GM18873 (cell line): ENCODE data around the gene RAB3IL1.

ENCODE experiments used
- ATAC-seq: cut with Tn5 transposase; IDR thresholded peaks from one replicate; pipeline ENCODE4 v1.9.1; 2021; ENCODE audit warnings: mild to moderate bottlenecking, moderate library complexity, moderate number of reproducible peaks; ENCODE audit not compliant: unreplicated experiment, low FRiP score

The RAB3IL1 gene

DNA sequence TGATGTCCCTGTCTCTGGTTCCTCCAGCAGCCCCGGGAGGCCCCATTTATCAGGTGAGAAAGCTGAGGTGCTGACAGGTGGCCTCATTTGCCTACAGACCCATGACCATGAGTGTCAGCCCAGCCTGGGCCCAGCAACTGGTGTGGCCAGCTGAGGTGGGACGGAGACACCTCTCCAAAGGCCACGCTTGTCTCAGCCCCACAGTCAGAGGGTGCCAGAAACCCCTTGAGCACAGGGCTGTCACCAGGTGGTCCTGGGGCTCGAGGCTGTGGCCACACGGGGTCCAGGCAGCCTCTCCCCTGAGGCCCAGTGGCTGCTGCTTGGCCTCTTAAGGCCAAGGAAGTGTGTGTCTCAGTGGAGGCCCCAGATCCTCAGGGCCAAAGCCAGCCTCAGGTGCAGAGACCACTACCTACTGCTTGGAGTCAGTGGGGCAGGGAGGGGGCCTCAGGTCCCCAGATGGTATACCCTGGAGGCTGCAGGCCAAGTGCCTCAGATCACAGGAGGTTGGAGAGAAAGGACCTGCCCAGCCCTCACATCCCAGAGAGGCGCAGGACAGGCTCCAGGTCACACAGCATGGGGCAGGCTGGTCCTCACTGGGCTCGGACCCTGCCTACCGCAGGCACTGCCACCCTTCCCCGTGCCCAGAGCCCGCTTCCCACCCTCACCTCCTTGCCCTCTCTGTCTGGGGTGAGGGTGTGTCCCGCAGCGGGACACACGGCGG lies 11.4 kb downstream of the RAB3IL1 start:
- ATAC-seq: no peak

DNA sequence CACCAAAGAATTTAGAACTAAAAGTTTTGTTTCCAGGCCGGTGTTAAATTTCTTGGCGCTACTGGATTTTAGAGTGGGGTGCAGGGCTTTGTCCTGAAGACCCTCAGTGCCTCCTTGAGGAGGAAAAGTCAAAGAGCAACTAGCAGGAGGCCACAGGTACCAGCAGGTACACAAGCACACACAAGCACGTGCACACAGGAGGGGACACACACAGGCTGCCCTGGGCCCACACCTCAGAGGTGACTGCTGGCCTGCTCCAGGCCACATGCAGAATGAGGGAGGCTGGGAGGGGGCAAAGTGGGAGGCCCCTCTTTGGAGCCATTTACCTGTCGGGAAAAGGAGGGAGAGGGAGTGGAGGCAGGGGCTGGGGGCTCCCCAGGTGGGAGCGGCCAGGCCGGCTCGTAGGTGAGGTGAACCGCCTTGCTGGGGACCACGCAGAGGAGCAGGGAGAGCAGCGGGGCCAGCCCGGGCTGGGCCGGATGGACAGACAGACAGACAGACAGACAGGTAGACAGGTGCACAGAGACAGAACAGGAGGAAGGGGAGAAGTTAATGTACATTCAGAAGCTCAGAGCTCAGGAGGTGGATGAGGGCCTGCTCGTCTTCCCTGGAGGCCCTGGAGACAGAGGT lies 12.2 kb downstream of the RAB3IL1 start:
- no peak for ATAC-seq

DNA sequence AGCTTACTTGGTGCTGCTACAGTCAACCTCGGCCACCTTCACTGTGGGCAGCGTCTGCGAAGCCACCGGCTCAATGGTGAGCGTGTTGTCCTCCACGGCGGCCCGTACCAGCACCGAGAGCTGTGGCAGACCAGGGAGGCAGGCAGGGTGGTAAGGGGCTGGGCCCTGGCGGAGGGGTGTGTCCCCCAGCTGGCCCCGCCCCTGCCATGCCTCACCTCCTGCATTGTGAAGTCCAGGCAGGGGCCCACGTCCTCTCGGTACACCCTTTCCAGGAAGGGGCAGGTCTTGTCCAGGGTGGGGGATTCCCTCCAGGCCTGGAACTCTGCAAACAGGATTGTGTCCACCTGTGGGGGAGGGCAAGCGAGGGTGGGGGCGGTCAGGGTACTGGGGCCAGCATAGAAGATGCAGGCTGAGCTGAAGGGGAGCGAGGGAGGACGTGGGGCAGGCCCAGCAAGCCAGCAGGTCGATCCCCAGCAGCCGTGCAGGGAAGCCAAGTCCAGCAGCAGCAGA lies 12.8 kb downstream of the RAB3IL1 start:
- ATAC-seq: no peak

- no peak for ATAC-seq
These were observed 13.5 kb downstream of the RAB3IL1 start for GRCh38 chr11:61903845-61904244.

DNA sequence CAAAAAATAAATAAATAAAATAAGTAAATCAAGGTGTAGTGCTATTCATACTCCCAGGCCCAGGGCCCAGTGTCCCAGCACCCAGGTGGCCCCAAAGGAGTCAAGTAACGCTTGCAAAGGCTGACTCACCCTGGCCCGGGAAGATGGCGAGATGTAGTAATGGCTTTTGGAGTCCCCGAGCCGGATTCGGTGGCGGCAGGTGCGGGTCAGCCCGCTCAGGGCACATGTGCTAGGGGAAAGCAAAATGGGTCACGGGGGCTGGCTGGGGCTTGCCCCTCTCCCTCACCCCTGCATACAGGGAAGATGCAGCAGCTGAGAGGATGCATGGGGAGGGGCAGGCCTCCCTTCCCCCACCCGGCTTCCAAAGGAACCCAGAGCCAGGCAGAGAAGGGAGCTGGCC lies 15.1 kb downstream of the RAB3IL1 start:
- ATAC-seq: no peak

DNA sequence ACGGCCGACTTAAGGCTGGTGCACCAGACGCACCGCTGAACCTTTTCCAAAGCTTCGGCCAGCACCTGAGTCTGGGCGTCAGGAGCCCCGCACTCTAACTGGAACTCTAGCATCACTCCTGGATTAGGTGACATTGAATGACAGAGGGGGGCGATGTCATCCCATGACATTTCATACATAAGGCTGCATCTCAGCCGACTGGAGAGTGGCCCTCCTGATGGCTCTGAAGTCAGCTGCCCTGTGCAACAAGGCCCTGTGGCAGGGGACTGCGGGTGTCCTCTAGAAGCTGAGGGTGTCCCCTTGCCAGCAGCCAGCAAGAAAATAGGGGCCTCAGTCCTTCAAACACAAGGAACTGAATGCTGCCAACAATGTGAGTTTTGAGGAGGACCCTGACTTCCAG lies 16.0 kb downstream of the RAB3IL1 start:
- no peak for ATAC-seq

DNA sequence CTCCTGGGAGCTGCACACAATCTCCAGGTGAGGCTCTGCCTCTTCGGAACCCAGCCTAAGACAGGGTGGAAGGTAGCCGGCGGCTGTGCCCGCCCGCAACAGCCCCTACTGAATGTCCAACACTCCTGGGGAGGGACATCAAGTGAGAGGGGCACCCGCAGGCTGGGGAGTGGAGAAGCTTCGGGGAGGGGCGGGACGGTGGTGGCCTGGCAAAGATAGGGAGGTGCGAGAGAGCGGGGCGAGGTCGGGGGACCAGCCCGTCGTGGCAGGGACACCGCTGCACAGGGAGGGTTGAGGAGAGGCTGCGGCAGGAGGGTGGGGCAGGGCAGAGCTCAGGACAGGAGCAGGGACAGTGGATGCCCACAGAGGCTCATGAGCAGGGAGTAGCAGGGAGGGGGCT lies 17.1 kb downstream of the RAB3IL1 start:
- ATAC-seq: no peak

DNA sequence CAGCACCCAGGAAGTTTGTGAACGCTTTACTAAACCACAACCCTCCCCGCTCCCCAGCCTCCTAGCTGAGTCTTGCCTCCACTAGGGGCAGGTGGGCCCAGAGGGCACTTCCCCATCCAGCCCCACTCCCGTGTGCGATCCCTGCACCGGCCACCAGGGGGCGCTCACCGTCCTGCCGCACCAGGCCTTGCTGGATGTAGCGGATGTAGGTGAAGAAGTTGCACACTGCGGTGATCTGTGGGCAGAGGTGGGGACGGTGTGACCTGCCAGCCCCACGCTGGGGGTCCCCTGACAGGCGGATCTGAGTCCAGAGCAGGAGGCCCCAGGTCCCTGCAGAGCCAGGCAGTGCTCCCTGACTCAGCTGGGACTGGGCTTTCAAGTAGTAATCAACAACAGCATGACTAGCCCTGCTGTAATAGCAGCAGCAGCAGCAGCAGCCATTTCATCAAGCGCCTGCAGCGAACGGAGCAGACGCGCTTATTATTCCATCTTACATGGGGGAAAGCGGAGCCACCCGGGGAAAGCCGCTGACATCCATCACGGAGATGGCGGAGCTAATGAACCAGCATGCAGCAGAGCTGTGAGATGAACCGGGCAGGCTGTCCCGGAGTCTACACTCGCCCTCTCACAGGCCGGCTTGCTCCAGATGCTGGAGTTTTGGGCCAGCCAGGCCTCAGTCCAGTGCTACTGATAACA lies 18.1 kb downstream of the RAB3IL1 start:
- ATAC-seq: peak; percentile 65

- no peak for ATAC-seq
These were observed 19.2 kb downstream of the RAB3IL1 start for GRCh38 chr11:61898247-61898582.

- no peak for ATAC-seq
These were observed 19.7 kb downstream of the RAB3IL1 start for GRCh38 chr11:61897387-61898246.

GRCh38 chr11:61896665-61897386 lies 20.5 kb downstream of the RAB3IL1 start:
- ATAC-seq: no peak

DNA sequence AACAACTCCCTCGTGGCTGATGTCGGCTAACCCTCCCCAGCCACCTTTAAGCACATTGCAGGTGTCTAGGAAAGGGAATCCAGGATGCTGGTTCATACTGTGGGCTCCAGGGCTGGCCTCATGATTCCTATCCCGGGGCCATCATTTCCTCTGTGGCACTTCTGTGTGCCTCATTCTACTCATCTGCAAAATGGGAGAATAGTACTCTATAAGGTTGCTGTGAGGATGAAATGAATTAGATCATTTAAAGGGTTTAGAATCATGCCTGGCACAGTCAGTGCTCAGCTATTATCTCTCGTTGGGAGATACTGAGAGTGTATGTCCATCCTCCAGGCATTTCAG lies 21.7 kb downstream of the RAB3IL1 start:
- ATAC-seq: no peak

DNA sequence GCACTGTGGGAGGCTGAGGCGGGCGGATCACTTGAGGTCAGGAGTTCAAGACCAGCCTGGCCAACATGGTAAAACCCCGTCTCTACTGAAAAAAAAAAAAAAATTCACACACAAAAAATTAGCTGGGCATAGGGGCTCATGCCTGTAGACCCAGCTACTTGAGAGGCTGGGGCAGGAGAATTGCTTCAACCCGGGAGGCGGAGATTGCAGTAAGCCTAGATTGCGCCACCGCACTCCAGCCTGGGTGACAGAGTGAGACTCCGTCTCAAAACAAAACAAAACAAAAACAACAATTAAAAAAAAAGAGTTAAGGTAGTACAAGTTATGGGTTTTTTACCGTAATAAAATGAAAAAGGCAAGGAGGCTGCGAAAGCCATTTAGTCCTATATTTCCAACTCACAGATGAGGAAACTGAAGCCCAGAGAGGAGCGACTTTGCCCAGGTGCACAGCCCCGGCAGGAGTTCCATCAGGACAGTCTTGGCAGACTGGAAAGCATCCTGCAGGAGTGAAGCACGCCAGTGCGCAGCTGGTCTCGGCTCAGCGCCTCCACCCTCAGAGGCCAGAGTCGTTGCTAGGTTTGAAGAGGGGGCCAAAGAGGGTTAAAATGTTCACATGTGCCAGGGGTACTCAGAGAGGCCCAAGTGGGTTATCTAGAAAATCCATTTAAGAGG lies 22.2 kb downstream of the RAB3IL1 start:
- no peak for ATAC-seq

DNA sequence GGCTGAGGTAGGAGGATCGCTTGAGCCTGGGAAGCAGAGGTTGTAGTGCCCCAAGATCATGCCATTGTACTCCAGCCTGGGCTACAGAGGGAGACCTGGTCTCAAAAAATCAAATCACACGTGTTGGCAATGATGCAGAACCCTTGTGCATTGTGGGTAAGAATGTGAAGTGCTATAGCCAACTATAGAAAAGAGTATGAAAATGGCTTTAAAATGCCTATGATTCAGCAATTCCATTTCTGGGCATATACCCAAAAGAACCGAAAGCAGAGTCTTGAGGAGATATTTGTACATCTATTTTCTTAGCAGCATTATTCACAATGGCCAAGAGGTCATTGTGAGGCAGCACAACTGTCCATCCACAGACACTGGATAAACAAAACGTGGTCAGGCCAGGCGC lies 23.4 kb downstream of the RAB3IL1 start:
- ATAC-seq: no peak

- ATAC-seq: peak; percentile 26
These were observed 25.3 kb downstream of the RAB3IL1 start for GRCh38 chr11:61892085-61892370.

- peak; percentile 41 for ATAC-seq
These were observed 25.9 kb downstream of the RAB3IL1 start, which contains the start of gene FADS3 for GRCh38 chr11:61891331-61892084. TSS of gene FADS3 (minus strand) at chr11:61891545. CDS start at chr11:61891381, 164 bp downstream.

- ATAC-seq: peak; percentile 7
These were observed 26.6 kb downstream of the RAB3IL1 start for GRCh38 chr11:61890529-61891330.

- ATAC-seq: no peak
These were observed 27.5 kb downstream of the RAB3IL1 start for GRCh38 chr11:61889831-61890230.
